GM12892 (cell line): Measurements from ENCODE around the gene GFPT2.

Source experiments
- DNase-seq: peaks from one replicate; pipeline ENCODE4 v3.0.0; 2011; ENCODE audit not compliant: insufficient read length
- FAIRE-seq: peaks from 2 replicates; lab custom pipeline; 2011; peaks lifted over from hg19 to GRCh38; lab: Jason Lieb, UNC
- POLR2A ChIP-seq: IDR thresholded peaks from 2 replicates; pipeline ENCODE4 v1.6.1; 2011; ENCODE audit warnings: low read depth, low read length, control low read depth
- POLR2AphosphoS5 ChIP-seq: IDR thresholded peaks from 2 replicates; pipeline ENCODE4 v1.6.1; 2011; ENCODE audit warnings: low read depth, low read length, control low read depth
- TAF1 ChIP-seq: IDR thresholded peaks from 2 replicates; pipeline ENCODE4 v1.6.1; 2011; ENCODE audit warnings: low read depth, mild to moderate bottlenecking, control low read depth, low read length, borderline replicate concordance

Gene GFPT2

DNA sequence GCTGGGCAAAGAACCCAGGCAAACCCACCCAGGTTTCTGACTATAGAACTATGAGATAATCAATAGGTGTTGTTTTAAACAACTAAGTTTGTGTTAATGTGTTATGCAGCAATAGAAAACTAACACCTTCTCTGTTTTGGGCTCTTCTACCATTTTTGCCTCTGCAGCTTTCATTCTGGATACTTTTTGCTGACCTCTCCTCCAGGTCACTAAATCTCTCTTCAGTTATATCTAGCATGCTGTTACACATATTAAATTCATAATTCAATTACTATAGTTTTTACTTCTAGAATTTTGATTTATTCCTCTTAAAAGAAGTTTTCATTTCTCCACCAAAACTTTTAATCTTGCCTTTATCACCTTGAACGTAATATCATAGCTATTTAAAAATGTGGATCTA, 78.4 kb downstream of the GFPT2 start:
- FAIRE-seq, result no peak
- TF ChIP-seq POLR2A (no peak), TAF1 (no peak), POLR2AphosphoS5 (no peak)
- no peak for DNase-seq

DNA sequence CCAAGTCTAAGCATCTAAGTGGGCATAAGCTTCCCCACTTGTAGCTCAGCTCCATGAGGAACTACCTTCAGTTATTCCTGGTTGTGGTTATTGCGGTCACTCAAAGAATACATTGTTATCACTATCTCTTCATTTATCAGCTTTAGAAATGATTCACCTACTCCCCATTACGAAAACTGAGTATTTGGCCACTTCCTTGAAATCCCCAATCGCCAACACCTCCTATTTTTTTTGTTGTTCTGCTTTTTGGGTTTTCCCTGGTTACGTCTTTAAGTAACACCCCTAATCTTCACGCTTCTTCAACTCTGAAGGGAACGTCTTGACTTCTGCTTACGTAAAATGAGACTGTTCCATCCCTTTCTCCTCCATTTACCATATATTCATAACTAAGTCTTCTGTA, 81.9 kb downstream of the GFPT2 start:
- TF ChIP-seq POLR2AphosphoS5, result no peak
- no peak for TF ChIP-seq TAF1
- TF ChIP-seq POLR2A, result no peak
- no peak for DNase-seq
- FAIRE-seq, result no peak

DNA sequence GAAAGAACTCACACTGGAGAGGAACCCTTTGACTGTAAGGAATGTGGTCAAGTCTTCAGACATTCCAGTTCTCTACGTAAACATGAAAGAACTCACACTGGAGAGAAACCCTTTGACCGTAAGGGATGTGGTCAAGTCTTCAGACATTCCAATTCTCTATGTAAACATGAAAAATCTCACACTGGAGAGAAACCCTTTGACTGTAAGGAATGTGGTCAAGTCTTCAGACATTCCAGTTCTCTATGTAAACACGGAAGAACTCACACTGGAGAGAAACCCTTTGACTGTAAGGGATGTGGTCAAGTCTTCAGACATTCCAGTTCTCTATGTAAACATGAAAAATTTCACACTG, 93.9 kb downstream of the GFPT2 start:
- FAIRE-seq (no peak), DNase-seq (no peak)
- TF ChIP-seq POLR2AphosphoS5 (no peak), TAF1 (no peak), POLR2A (no peak)

DNA sequence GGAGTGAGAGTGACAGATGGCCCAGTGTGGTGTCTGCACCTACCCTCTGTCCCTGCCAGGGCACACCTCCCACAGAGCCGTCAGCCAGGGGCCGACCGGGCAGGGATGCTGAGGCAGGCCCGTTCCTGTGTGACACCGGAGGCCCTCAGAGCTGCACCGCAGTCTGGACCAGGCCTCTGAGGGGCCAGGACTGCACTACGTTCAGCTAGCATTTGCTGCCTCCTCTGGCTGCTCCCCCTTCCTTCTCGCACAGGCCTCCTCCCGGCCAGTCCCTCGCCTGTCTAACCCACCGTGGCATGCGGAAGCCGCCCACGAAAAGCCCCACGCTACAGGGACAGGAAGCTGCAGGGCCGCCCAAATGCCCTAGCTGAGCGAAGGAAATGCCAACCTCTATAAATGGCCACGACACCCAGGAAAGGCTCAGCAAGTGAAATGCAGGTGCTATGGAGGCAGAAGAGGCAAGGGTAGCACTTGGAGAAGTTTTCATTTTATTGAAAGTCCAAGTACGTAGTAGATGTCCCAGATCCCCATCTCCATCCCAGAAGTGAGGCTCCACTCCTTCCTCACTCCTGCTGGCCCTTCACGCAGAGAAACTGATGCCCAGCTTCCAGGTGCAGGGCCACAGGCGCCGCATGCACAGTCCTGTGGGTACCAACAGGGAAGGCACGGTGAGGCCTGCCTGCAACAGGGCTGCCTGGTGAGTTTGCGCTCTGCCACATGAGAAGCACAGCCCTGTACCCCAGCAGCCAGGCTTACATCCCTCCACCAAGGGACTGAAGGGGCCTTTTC, 99.9 kb downstream of the GFPT2 start:
- DNase-seq, result no peak
- no peak for FAIRE-seq
- TF ChIP-seq POLR2AphosphoS5 (no peak), POLR2A (no peak), TAF1 (no peak)

DNA sequence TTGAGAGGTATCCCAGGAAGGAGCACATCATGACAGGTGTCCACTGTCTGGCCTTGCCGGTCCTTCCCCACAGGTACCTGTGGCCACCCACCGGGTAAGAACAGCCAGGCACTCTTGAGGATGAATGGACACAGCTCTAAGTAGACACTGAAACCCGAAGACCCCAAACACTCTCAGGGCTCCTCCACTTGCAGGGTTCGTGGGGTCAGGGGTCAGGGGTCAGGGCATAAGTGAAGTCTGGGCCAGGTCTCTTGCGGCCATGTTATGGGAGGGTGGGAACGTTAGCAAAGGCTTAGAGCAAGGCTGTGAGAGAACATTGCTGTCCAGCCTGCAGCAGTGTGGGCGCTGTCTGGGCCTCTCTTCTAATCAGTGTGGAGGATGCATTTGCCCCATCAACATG, 101.2 kb downstream of the GFPT2 start:
- no peak for DNase-seq
- FAIRE-seq, result no peak
- no peak for TF ChIP-seq TAF1
- no peak for TF ChIP-seq POLR2AphosphoS5
- no peak for TF ChIP-seq POLR2A

DNA sequence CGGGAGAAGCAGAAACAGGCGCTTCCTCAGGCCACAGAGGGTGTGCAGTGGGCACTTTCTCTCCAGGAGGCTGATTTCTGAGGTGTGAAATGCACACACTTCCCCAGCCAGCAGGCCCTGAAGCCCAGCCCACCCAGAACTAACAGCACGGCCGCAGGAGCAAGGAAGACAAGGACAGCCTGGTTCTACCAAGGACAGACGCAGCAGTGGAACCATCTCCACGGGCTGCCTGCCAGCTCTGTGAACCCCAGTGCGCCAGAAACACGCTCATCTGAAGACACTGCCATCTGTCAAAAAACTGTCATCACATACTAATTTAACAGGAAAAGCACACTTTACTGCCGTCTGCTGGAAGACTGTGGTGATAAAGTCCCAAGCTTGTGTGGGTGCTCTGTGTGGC, 102.0 kb downstream of the GFPT2 start:
- FAIRE-seq, result no peak
- TF ChIP-seq POLR2A (no peak), POLR2AphosphoS5 (no peak), TAF1 (no peak)

More for the DNA sequence above, 102.0 kb downstream of the GFPT2 start:
- no peak for DNase-seq
